SK-N-SH (cell line): ENCODE measurements around the gene ARHGEF28. TPM values are rescaled to one million over a fixed set of nuclear protein-coding genes. Genes with fewer than 3 reads are reported as not detected.
A peak's percentile ranks its signal among the peaks of the same experiment; 100 is the strongest.

Source experiments
- CTCF ChIA-PET: fragments of 300-600, 350-600 bp; formaldehyde crosslinking; extraction: SDS; loops from one replicate; lab custom pipeline; 2021; lab: Yijun Ruan, JAX
- POLR2A ChIA-PET: fragments of 350-600 bp; sonication (Branson Sonifier 250); formaldehyde crosslinking; extraction: SDS; loops from one replicate; lab custom pipeline; 2020; ENCODE audit warnings: antibody characterized with exemption, inconsistent platforms; lab: Yijun Ruan, JAX
- DNase-seq: peaks from one replicate; pipeline ENCODE4 v3.0.0; 2012
- H2AFZ ChIP-seq: fragments of 200-600 bp; sonication (generic); 2 replicates; pipeline ENCODE4 v1.8.1; 2016; ENCODE audit warnings: antibody characterized with exemption, mild to moderate bottlenecking, low read depth
- H3F3A ChIP-seq: fragments of 200-600 bp; sonication (generic); replicated peaks from 2 replicates; pipeline ENCODE3; 2016; ENCODE audit warnings: antibody characterized with exemption, mild to moderate bottlenecking; ENCODE audit not compliant: insufficient read depth
- H3K27ac ChIP-seq, 2 experiments: fragments of 200-500 bp in 1 of 2; fragments of 200-600 bp in 1 of 2; sonication (Bioruptor generic) in 1 of 2; sonication (generic), shearing (Covaris generic) in 1 of 2; 2 replicates each; pipeline versions ENCODE4 v1.5.1 to v1.6.1; 2014 to 2016; ENCODE audit warnings: low read depth in 2 of 2, inconsistent platforms in 1 of 2, low read length in 1 of 2, mild to moderate bottlenecking in 1 of 2, mixed read lengths in 1 of 2
- H3K27me3 ChIP-seq: fragments of 200-600 bp; sonication (generic), shearing (Covaris generic); 2 replicates; pipeline ENCODE4 v1.6.1; 2016; ENCODE audit warnings: mixed run types; ENCODE audit not compliant: insufficient read depth
- H3K36me3 ChIP-seq, 2 experiments: fragments of 200-500 bp in 1 of 2; fragments of 200-600 bp in 1 of 2; sonication (Bioruptor generic) in 1 of 2; sonication (generic) in 1 of 2; replicated peaks in 1 of 2; 2 replicates each; pipeline versions ENCODE3 to v1.5.1; 2014 to 2016; ENCODE audit warnings: low read length in 1 of 2, mild to moderate bottlenecking in 1 of 2; ENCODE audit not compliant: insufficient read depth in 2 of 2, control insufficient read depth in 1 of 2
- H3K4me1 ChIP-seq, 2 experiments: fragments of 200-500 bp in 1 of 2; fragments of 200-600 bp in 1 of 2; sonication (Bioruptor generic) in 1 of 2; sonication (generic), shearing (Covaris generic) in 1 of 2; 2 replicates each; pipeline versions ENCODE4 v1.5.1 to v1.6.1; 2014 to 2016; ENCODE audit warnings: low read depth in 1 of 2, low read length in 1 of 2, mixed run types in 1 of 2; ENCODE audit not compliant: insufficient read depth in 2 of 2, control insufficient read depth in 1 of 2
- H3K4me2 ChIP-seq: fragments of 200-600 bp; sonication (generic), shearing (Covaris generic); 2 replicates; pipeline ENCODE4 v1.6.1; 2017; ENCODE audit warnings: mixed run types
- H3K4me3 ChIP-seq, 2 experiments: fragments of 200-500 bp in 1 of 2; fragments of 200-600 bp in 1 of 2; sonication (Bioruptor generic) in 1 of 2; sonication (generic), shearing (Covaris generic) in 1 of 2; 2 replicates each; pipeline versions ENCODE4 v1.5.1 to v1.8.1; 2014 to 2016; ENCODE audit warnings: low read depth in 2 of 2, inconsistent platforms in 1 of 2, low read length in 1 of 2, mild to moderate bottlenecking in 1 of 2, mixed read lengths in 1 of 2, moderate library complexity in 1 of 2
- H3K79me2 ChIP-seq: fragments of 200-600 bp; sonication (generic); 2 replicates; pipeline ENCODE4 v1.8.1; 2017; ENCODE audit warnings: mild to moderate bottlenecking; ENCODE audit not compliant: insufficient read depth
- H3K9ac ChIP-seq: fragments of 200-600 bp; sonication (generic); 2 replicates; pipeline ENCODE4 v1.6.1; 2017; ENCODE audit warnings: mixed run types
- H3K9me2 ChIP-seq: fragments of 200-600 bp; sonication (generic); 2 replicates; pipeline ENCODE4 v1.6.1; 2017; ENCODE audit warnings: mixed run types
- H3K9me3 ChIP-seq: fragments of 200-600 bp; sonication (generic); 2 replicates; pipeline ENCODE4 v1.6.1; 2017; ENCODE audit warnings: mixed run types, mild to moderate bottlenecking, moderate library complexity
- H4K20me1 ChIP-seq: fragments of 200-600 bp; sonication (generic); 2 replicates; pipeline ENCODE4 v1.6.1; 2017; ENCODE audit warnings: mild to moderate bottlenecking, mixed run types; ENCODE audit not compliant: insufficient read depth
- FOXJ3 ChIP-seq: sonication (generic); formaldehyde crosslinking; IDR thresholded peaks from 2 replicates; pipeline ENCODE4 v1.5.1; 2020; ENCODE audit warnings: mild to moderate bottlenecking, missing genetic modification reagents
- FOXM1 ChIP-seq: IDR thresholded peaks from 2 replicates; pipeline ENCODE4 v1.4.0; 2012; ENCODE audit warnings: low read depth, mild to moderate bottlenecking
- MEF2A ChIP-seq: IDR thresholded peaks from 2 replicates; pipeline ENCODE4 v1.4.0; 2012; ENCODE audit warnings: low read depth, borderline replicate concordance
- NFIC ChIP-seq: IDR thresholded peaks from 2 replicates; pipeline ENCODE4 v1.4.0; 2012; ENCODE audit warnings: borderline replicate concordance
- RFX5 ChIP-seq: IDR thresholded peaks from 2 replicates; pipeline ENCODE4 v1.6.1; 2012; ENCODE audit warnings: mild to moderate bottlenecking, improper control_type of control experiment, low read length
- SIN3A ChIP-seq: IDR thresholded peaks from 2 replicates; pipeline ENCODE4 v1.6.1; 2012; ENCODE audit warnings: low read depth, mild to moderate bottlenecking, low read length, moderate library complexity, borderline replicate concordance
- TCF12 ChIP-seq: IDR thresholded peaks from 2 replicates; pipeline ENCODE4 v1.4.0; 2012
- TEAD4 ChIP-seq: IDR thresholded peaks from 2 replicates; pipeline ENCODE4 v1.4.0; 2012; ENCODE audit warnings: mild to moderate bottlenecking, borderline replicate concordance; ENCODE audit not compliant: insufficient read depth
- USF2 ChIP-seq: fragments of 150-350 bp; IDR thresholded peaks from 2 replicates; pipeline ENCODE4 v1.6.1; 2017; ENCODE audit warnings: antibody characterized with exemption, low read length, low read depth, borderline replicate concordance
- YY1 ChIP-seq: IDR thresholded peaks from 2 replicates; pipeline ENCODE4 v1.4.0; 2012; ENCODE audit warnings: low read depth, mild to moderate bottlenecking
- WGBS: methylation state at CpG from one replicate; pipeline ENCODE4 v1.1.6; 2017; ENCODE audit warnings: low lambda C conversion rate; 5-methylcytosine and 5-hydroxymethylcytosine counted together
- polyA plus RNA-seq, 3 experiments: library from polyadenylated mRNA; depleted of rRNA; stranded (reverse); fragments of >200 nt; gene quantifications; 2 replicates each; pipeline ENCODE4 v1.2.3, GENCODE V29; 2012

The ARHGEF28 gene
- polyA plus RNA-seq, 1 of the 3 experiments (the other 2 are of a cell fraction) = 4.2 TPM

GRCh38 chr5:73747696-73748380, 121.8 kb downstream of the ARHGEF28 start:
- CTCF ChIA-PET = interaction anchor here (1.2 kb wide), 1 partner anchor 157 kb away, joined by 4 read pairs; no protein-coding TSS in a partner anchor
- Histone ChIP-seq H3K4me3 (no peak overlapping the region), H3K9ac (no peak overlapping the region), H3K4me2 (no peak overlapping the region), H4K20me1 (no peaks in the 10 kb centered on the region), H3K9me3 (no peaks in the 10 kb centered on the region), H3K36me3 (peaks cover 0 to 6% of the 10 kb centered on the region in 2 experiments), H3K79me2 (peaks cover 4% of the 10 kb centered on the region; the same call in 1 of the 2 replicates), H2AFZ (no peak overlapping the region), H3K27me3 (no peaks in the 10 kb centered on the region), H3K9me2 (no peaks in the 10 kb centered on the region), H3K4me1 (no peaks in the 10 kb centered on the region; a peak in 1 of 4 replicates), H3F3A (peaks cover 4% of the 10 kb centered on the region), H3K27ac (no peak overlapping the region)
- TF ChIP-seq SIN3A (no peak), USF2 (no peak), FOXM1 (no peak), TEAD4 (no peak), FOXJ3 (CRISPR knock-in tag) (no peak), RFX5 (no peak)
- WGBS = 83% methylated on average over 7 of the region's 7 CpGs
- no peak for DNase-seq
- POLR2A ChIA-PET = no interaction called here

- H3K9me2 ChIP-seq = no peaks in the 10 kb centered on the region
- H3K4me1 ChIP-seq = no peaks in the 10 kb centered on the region; a peak in 1 of 4 replicates
- no peak overlapping the region for H2AFZ ChIP-seq
- CTCF ChIA-PET = interaction anchor here (1.2 kb wide), 1 partner anchor 158 kb away, joined by 4 read pairs; no protein-coding TSS in a partner anchor
- no peak overlapping the region for H3K27ac ChIP-seq
- 77% methylated on average over 11 of the region's 11 CpGs for WGBS
- H4K20me1 ChIP-seq = no peaks in the 10 kb centered on the region
- H3K9me3 ChIP-seq = no peaks in the 10 kb centered on the region
- H3K79me2 ChIP-seq = peaks cover 4% of the 10 kb centered on the region; the same call in 1 of the 2 replicates
- DNase-seq = peak; percentile 14
- no peaks in the 10 kb centered on the region for H3K27me3 ChIP-seq
- H3K4me2 ChIP-seq = no peak overlapping the region
- no peak overlapping the region for H3K4me3 ChIP-seq
- no peak overlapping the region for H3K9ac ChIP-seq
- TF ChIP-seq YY1 = no peak
- no peak for TF ChIP-seq MEF2A
- peak; percentile 23; the same call in 1 of the 2 replicates for TF ChIP-seq TCF12
- no peak for TF ChIP-seq NFIC
- TF ChIP-seq FOXM1 = no peak
- no peak for TF ChIP-seq TEAD4
- H3K36me3 ChIP-seq = peaks cover 2 to 6% of the 10 kb centered on the region in 2 experiments
- POLR2A ChIA-PET = no interaction called here
- no peaks in the 10 kb centered on the region for H3F3A ChIP-seq
Observed at GRCh38 chr5:73748510-73749400, 122.8 kb downstream of the ARHGEF28 start.
